T-helper 22 cell (primary cell): ENCODE results near the gene STAMBPL1.
"Not testable (repeated sequence)": the region's sequence is repeated elsewhere in the genome, so short reads cannot be mapped to it uniquely, and the experiment has no call there.

Source experiments
- DNase-seq: peaks from one replicate; pipeline ENCODE4 v3.0.0-alpha.2; 2020; ENCODE audit warnings: low read depth

STAMBPL1 gene

DNA sequence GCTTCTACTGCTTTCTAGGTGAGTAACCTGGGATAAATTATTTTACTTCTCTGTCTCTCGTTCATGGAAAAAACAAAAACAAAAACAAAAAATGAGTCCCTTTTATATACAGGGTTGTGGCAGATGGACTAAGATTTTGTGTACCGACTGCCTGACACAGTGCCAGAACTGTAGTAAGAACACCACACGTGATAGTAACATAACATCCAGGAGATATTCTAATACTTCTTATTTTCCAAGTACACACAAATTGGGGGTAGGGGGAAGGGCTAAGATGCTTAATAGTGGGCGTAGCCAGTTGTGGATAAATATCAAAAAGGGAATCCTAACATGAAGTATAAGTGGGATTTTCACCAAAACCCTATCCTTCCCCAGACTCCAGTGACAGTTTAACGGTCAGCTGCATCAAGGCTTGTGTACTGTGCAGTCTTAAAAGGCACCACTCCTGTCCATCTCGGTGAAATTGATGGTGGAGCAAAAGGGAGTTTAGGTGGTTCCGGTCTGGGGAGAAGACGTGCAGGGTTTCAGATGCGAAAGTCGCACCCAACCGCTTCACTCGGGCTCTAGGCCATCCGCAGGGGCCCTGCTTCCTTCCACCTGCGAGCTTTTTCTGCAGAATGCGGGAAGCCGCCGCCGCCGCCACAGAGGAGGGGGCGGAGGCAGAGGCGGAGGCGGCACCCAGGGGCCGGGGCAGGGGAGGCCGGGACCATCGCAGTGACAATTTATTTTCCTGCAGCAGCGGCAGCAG is at the start of gene STAMBPL1:
TSS of gene STAMBPL1 (plus strand) at position 712 of the 748 bp plus-strand sequence. CDS start 21,464 bp downstream, outside the sequence.
- DNase-seq: peak; percentile 57

DNA sequence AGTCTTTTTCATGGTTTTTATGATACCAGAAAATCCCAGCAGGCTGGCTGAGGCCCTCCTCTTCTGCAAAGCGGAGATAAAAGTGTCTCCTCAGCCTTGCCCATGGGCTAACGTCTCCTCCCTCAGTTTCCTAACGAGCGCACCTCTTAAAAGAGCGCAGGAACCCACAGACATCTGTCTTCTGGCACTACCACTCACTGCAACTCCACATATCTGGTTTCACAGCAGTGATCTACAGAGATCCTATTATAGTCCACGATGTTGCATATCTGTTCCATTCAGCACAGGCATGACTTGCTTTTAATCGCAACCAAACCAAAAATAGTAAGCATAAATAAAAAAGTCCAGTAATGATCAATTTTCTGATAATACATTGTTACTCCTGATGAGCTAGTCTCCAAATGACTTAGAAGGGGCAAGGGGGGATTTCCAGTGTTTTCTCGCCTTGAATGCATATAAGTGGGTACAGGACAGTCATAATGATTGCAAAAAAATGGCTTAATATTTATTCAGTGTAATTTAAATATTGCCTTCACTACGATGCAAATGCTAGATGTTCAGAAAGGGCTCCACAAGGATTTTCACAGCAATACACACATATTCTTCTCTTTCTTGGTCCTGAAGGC is 49.3 kb upstream of the STAMBPL1 start:
- DNase-seq: no peak

DNA sequence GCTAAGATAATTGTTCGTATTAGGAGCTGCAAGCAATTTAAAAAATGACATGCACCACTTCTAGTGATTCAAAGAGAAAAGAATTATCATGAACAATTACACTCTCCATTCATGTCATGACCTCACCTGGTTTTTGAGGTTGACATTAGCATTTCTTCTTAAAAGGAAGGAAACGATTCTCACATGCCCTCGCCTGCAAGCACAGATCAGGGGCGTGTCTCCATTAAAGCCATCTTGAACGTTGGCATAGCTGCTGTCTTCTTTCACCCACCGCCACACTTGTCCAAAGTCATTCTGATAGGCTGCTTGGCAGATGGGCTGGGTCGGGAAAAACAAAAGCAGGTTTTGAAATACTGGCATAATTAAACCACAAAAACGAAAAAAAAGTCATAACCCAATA is 48.3 kb upstream of the STAMBPL1 start:
- peak; percentile 34 for DNase-seq

DNA sequence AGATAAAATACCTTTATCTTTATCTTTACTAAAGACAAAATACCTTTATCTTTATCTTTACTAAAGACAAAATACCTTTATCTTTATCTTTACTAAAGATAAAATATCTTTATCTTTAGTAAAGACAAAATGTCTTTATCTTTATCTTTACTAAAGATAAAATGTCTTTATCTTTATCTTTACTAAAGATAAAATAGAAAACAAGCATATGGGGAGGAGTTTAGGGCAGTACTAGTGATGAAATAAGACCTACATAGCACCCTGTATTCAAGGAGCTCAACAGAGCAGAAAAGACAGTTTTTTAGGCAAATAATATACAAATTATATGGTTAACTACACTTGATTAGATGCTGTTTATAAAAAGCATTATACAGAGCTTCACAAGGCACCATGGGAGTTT is 47.7 kb upstream of the STAMBPL1 start:
- DNase-seq: no peak

DNA sequence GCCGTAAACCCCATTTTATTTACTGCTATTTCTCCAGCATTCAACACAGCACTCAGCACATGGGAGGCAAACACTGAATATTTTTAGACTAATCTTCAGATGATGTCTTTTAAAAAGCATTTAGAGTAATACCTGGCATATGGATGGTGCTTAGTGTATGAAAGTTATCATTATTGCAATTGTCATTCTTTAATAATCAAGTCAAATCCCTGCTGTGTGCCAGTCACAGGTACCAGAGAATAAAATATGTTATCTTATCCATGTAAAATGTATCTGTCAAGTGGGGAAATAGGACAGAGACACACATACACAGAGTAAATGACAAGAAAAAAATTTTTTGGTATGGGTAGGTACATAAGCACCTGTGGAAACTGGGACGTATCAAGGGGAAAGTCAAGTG is 46.9 kb upstream of the STAMBPL1 start:
- no peak for DNase-seq

DNA sequence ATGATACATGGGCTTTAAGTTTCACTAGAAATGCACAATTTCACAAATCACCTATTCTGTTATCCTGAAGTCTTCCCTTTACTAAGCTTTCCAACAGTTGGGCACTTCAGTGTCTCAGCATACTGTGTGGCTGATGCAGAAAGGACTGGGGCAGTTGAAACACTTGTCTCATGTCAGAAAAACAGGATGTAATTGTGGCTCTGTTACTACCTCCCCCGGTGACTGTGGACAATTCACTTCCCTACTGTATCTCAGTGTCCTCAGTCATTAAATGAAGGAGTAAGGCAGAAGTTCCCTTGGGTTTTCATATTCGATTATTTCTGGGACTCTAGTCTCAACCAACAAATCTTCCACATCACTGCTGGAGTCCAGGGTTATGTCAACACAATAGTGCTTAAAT is 46.3 kb upstream of the STAMBPL1 start:
- no peak for DNase-seq

- DNase-seq: peak; percentile 62
Measured at GRCh38 chr10:88835096-88835909, 44.7 kb upstream of the STAMBPL1 start.

DNA sequence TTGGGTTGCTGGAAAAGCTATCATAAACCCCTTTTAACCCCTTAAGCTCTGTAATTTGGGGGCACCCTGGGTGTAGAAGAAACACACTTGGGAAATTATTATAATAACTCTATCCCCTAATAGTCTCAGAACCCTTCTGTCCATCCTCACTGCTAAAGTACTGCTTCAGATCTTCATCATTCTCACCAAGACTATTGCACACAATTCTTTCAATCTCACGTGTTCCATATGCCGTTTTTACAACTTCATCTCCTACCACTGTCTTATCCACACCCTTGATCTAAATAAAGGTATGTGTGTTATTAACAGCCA is 44.2 kb upstream of the STAMBPL1 start:
- DNase-seq: no peak

- DNase-seq: not testable (repeated sequence)
Measured at GRCh38 chr10:88837632-88838031, 42.4 kb upstream of the STAMBPL1 start.

- no peak for DNase-seq
Measured at GRCh38 chr10:88838766-88839350, 41.2 kb upstream of the STAMBPL1 start.

- DNase-seq: no peak
Measured at GRCh38 chr10:88840104-88840503, 39.9 kb upstream of the STAMBPL1 start.

DNA sequence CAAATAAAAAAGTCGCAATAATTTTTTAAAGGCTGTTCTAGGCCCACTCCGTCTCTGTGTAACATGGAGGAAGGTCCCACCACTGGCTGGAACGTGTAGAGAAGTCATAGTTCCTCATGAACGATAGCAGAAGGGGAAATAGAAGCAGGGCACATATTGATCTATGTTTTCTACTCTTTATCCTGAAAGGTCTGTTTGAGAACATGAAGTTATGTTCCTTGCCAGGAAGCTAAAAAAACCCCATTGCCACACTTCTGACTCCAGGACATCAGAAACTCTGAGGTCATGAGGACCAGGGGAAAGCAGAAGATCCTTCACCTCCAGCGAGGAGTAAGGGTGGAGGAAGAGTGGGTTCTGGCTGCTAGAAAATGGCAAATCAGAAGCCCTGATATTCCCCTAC is 39.2 kb upstream of the STAMBPL1 start:
- no peak for DNase-seq

- no peak for DNase-seq
Measured at GRCh38 chr10:88841316-88842111, 38.5 kb upstream of the STAMBPL1 start.

DNA sequence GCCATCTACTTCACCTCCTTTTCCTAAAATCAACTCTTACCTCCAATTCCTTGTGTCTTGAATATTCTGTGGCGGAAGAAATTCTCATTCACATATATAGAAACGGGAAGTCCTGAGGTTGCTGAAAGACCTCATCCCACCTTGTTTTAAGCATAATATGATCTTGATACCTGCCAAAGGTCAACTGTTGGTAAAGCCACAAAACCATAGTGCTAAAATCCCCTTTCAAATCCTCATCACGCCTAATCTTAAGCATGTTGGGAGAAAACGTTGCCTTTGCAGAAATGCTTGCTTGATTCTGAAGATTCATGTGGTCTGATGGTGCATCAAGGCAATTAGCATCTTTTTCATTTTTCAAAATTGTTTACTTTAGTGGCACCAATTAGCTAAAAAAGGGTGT is 36.9 kb upstream of the STAMBPL1 start:
- no peak for DNase-seq

DNA sequence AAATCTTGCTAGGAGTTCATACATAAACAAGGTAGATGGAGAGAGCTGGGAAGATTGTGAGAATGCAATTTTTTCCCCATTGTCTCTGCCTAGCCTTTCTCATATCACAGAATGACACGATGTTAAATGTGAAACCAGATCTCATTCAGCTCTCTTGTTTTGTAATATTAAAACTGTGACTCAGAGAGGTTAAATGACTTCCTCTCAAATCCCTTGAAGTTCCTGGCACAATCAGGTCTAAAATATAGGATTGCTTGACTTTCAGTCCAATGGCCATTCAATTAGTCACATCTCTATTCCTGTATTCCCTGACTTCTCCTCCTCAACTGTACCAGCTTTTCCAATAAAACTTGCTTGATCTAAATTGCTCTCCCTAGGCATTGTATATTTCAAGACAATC is 31.5 kb upstream of the STAMBPL1 start:
- DNase-seq: no peak

GRCh38 chr10:88849234-88849633 is 30.8 kb upstream of the STAMBPL1 start:
- no peak for DNase-seq

DNA sequence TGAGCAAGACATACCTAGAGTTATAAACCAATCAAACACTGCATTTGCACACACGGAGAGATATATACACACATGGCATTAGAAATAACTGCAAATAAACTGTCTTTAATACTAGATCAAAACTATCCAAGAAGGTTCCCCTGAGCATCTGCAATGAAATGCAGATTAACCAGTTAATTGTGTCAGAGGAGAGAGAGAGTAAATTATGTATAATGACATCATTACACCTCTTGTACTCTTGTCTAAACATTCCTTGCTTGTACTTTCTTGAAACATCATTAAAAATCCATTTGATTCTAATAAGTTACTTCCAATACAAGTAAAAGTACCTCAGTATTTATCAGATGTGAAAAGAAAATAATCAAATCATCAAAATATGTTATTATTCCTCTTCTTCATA is 29.3 kb upstream of the STAMBPL1 start:
- DNase-seq: no peak

DNA sequence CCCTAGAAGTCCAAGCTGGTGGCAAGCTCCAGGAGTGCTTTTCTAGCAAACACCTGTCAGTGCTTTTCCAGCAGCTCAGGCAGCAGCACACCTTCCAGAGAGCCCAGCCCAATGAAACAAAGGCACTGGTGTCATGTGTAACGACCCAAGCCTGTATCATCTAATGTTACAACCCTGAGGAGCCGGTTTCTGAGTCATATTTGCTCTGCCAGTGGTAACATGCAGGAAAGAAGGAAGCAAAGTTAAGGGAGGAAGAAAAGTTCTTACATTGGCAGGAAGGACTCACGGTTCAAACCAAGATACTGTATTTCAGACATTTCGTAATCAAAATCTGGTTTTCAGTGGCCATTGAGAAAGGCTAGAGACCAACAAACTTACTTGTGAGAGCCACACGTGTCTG is 28.3 kb upstream of the STAMBPL1 start, which contains the start of gene ANKRD22:
TSS of gene ANKRD22 (minus strand) at position 139 of the 400 bp plus-strand sequence. CDS start 237 bp downstream, outside the sequence.
- DNase-seq: no peak

GRCh38 chr10:88852327-88852726 is 27.7 kb upstream of the STAMBPL1 start:
- DNase-seq: no peak

GRCh38 chr10:88853155-88853881 is 26.7 kb upstream of the STAMBPL1 start:
- DNase-seq: no peak

DNA sequence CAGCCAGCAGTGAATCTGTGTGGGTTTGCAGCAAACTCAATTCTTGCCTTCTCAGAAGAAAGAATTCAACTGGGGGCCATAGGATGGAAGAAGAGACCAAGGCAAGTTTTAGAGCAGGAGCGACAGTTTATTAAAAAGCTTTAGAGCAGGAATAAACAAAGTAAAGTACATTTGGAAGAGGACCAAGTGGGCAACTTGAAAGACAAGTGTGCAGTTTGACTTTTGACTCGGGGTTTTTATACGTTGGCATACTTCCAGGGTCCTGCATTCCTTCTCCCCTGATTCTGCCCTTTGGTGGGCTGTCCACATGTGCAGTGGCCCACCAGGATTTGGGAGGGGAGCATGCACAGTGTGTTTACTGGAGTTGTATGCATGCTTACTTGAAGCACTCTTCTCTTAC is 25.4 kb upstream of the STAMBPL1 start:
- DNase-seq: no peak
